Activated T-helper 17 cell treated with anti-CD3 and anti-CD28 coated beads, Interleukin-2, amount 50 U/mL, for 72 hours (primary cell): ENCODE results near the gene HIC2. TPM values are rescaled to one million over a fixed set of nuclear protein-coding genes. Genes with fewer than 3 reads are reported as not detected.
"Not testable (repeated sequence)": the region's sequence is repeated elsewhere in the genome, so short reads cannot be mapped to it uniquely, and the experiment has no call there.

Source experiments
- ATAC-seq: fragments of 150-1000 bp; cut with Tn5 transposase; replicated peaks from 2 replicates; pipeline ENCODE4 v1.10.0; 2021; ENCODE audit warnings: mild to moderate bottlenecking, moderate library complexity
- H3K27ac Mint-ChIP-seq: one replicate; pipeline ENCODE4 v1.8.0; 2022; ENCODE audit warnings: mixed read lengths
- H3K27me3 Mint-ChIP-seq: one replicate; pipeline ENCODE4 v1.8.0; 2022; ENCODE audit warnings: mixed read lengths
- H3K36me3 Mint-ChIP-seq: one replicate; pipeline ENCODE4 v1.8.0; 2022; ENCODE audit warnings: low read depth, mild to moderate bottlenecking, mixed read lengths
- H3K4me1 Mint-ChIP-seq: one replicate; pipeline ENCODE4 v1.8.0; 2022; ENCODE audit warnings: mixed read lengths
- H3K4me3 Mint-ChIP-seq: one replicate; pipeline ENCODE4 v1.8.0; 2022; ENCODE audit warnings: mild to moderate bottlenecking, mixed read lengths
- H3K9me3 Mint-ChIP-seq: one replicate; pipeline ENCODE4 v1.8.0; 2022; ENCODE audit warnings: mixed read lengths
- total RNA-seq, 2 donors: library from RNA; stranded (reverse); gene quantifications; one replicate each; pipeline ENCODE4 v1.2.3, GENCODE V29; 2022

The HIC2 gene
- total RNA-seq, 2 donors from 2014 or later, result 4.8 to 6.2 TPM

DNA sequence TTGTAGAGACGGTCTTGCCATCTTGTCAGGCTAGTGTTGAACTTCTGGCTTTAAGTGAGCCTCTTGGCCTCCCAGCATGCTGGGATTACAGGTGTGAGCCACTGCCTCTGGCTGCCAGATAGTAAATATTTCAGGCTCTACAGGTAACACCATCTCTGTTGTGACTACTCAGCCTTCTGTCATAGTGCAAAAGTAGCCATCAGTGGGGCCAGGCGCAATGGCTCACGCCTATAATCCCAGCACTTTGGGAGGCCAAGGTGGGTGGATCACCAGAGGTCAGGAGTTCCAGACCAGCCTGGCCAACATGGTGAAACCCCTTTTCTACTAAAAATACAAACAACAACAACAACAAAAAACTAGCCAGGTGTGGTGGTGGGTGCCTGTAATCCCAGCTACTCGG, 35.5 kb downstream of the HIC2 start:
- not testable (repeated sequence) for H3K27me3 Mint-ChIP-seq, H3K9me3 Mint-ChIP-seq, ATAC-seq, H3K4me1 Mint-ChIP-seq, H3K36me3 Mint-ChIP-seq, H3K27ac Mint-ChIP-seq, H3K4me3 Mint-ChIP-seq

DNA sequence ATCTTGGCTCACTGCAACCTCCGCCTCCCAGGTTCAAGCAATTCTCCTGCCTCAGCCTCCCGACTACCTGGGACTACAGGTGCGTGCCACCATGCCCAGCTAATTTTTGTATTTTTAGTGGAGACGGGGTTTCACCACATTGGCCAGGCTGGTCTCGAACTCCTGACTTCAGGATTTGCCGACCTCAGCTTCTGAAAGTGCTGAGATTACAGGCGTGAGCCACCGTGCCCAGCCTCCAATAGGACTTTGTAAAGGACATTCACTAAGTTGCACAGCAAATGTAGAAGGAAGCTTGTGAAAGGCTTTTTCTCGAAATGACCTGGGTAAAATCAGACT, 37.8 kb downstream of the HIC2 start:
- H3K4me3 Mint-ChIP-seq, H3K4me1 Mint-ChIP-seq, H3K36me3 Mint-ChIP-seq, H3K27me3 Mint-ChIP-seq, H3K9me3 Mint-ChIP-seq, ATAC-seq, H3K27ac Mint-ChIP-seq: not testable (repeated sequence)

DNA sequence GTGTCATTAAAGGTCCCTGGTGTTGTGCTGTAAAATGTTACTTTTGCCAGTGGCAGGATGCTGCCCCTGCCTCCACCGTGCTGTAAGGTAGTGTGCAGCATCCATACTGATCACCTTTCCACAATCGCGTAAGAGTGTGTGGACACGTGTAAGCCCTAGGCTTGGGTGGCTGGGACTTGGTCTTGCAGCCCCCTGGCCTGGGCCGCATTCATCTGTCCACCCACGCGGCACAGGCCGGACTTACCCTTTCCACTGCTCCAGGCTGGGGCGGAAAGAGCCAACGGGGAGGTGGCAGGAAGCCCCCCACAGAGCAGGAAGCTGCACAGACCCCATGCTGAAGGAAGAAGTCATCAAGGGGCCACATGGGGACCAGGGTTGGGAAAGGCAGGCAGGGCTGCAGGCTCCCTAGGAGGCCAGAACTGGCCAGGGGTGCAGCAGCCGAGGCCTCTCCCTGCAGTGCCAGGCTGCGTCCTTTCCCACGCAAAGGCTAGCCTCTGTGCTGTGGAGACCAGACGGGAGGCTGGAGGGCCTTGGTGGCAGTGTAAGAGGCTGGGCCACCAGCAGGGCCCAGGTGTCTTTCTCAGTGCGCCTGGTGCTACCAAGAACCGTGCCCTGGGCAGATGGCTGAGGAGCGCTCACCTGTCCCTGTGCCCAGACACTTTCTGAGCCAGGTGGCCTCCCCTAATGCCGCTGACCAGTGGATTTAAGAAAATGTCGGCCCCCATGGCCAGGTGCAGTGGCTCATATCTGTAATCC, 38.3 kb downstream of the HIC2 start:
- Mint-ChIP-seq H3K9me3 (no peaks in the 10 kb centered on the region), H3K4me3 (no peak overlapping the region), H3K27ac (no peak overlapping the region), H3K27me3 (no peaks in the 10 kb centered on the region), H3K4me1 (no peaks in the 10 kb centered on the region), H3K36me3 (no peaks in the 10 kb centered on the region)
- no peak for ATAC-seq

DNA sequence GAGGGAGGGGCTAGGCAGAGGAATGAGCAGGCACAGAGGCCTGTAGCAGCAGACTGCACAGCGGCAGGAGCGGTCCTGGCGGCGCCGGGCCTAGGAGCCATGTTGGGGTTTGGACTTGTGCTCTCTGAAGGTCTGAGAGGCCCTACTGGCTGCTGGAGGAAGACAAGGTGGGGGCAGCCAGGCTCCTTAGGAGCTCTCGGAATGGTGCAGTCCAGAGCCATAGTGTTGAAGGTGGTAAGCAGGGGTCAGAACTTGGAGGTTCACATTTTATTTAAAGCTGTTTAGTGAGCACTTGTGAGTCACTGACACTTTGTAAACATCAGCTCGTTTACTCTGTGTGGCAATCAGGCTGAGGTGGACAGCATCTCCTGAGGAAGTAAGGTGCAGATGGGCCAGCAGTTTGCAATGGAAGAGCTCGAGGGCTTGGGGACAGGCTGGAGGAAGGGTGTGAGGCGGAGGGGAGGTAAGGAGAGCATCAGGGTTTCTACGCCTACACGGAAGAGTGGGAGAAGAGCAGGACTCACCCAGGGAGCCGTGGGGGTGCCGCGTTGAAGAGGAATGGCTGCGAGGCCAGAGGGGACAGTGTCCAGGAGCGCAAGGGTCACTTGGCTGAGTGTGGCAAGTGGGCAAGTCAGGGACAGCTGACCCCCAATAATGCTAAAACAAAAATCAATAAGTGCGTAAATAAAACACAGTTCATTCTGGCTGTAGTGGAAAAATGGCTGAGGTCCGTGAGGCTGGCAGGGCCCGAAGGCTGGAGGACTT, 40.0 kb downstream of the HIC2 start:
- no peak for ATAC-seq
- no peak overlapping the region for H3K4me3 Mint-ChIP-seq
- H3K4me1 Mint-ChIP-seq, result no peaks in the 10 kb centered on the region
- H3K27me3 Mint-ChIP-seq, result no peaks in the 10 kb centered on the region
- peak overlapping the region; percentile 20 for H3K27ac Mint-ChIP-seq
- H3K9me3 Mint-ChIP-seq, result no peaks in the 10 kb centered on the region
- no peaks in the 10 kb centered on the region for H3K36me3 Mint-ChIP-seq

DNA sequence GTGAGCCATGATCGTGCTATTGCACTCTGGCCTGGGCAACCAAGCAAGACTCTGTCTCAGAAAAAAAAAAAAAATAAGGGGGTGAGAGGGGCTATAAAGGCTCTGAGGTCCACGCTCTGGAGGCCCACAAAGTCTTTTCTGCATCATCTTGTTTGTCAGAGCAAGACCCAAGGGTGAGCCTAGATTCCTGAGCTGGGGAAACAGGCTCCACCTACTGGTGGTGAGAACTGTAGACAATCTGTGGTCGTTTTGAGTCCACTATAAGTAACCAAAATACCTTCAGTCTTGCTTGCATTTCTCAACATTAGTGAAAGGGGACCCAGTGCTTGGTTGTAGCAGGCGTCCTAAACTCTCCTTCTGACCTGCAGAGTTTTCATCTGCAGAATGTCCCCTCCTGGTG, 45.5 kb downstream of the HIC2 start:
- peak; percentile 25 for ATAC-seq
- H3K4me3 Mint-ChIP-seq, H3K27ac Mint-ChIP-seq, H3K27me3 Mint-ChIP-seq, H3K9me3 Mint-ChIP-seq, H3K36me3 Mint-ChIP-seq, H3K4me1 Mint-ChIP-seq: not testable (repeated sequence)

DNA sequence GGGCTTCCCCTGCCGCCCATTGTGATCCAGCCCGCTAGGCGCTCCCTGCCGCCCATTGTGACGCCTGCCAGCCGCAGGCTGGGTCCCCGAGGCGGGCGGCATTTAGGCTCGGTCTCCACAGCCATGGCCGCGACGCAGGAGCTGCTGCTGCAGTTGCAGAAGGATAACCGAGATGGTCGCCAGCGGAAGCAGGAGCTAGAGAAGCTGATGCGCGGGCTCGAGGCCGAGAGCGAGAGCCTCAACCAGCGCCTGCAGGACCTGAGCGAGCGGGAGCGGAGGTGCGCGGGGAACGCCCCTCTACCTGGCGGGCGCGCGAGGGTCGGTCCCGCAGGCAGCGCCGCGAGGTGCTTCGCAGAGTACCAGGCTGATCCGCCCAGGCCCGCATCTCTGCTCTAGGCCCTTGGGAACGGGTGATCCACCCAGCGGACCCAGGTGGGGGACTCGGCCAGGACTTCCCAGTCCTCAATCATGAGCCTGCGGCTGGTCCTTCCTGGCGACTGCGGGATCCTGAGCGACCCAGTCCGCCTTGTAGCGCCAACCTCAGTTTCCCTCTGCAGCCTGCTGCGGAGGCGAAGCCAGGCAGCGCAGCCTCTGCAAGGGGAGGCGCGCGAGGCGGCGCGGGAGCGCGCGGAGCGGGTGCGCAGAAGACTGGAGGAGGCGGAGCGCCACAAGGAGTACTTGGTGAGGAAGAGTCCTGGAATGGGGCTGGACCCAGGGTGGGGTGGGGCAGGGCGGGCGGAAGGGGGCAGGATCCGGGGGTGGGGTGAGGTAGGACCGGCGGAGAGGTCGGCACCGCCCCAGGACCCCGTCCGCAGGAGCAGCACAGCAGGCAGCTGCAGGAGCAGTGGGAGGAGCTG, 50.4 kb downstream of the HIC2 start, which contains the start of gene TMEM191C:
Gene TMEM191C (plus strand): TSS at position 51 of the 857 bp plus-strand sequence. CDS start 73 bp downstream, at position 124.
- H3K36me3 Mint-ChIP-seq, H3K4me1 Mint-ChIP-seq, H3K27me3 Mint-ChIP-seq, H3K9me3 Mint-ChIP-seq: not testable (repeated sequence)
- Mint-ChIP-seq H3K4me3 (peak within 1 kb of the TSS; percentile 80), H3K27ac (peak within 1 kb of the TSS; percentile 85)
- ATAC-seq, result peak; percentile 16

DNA sequence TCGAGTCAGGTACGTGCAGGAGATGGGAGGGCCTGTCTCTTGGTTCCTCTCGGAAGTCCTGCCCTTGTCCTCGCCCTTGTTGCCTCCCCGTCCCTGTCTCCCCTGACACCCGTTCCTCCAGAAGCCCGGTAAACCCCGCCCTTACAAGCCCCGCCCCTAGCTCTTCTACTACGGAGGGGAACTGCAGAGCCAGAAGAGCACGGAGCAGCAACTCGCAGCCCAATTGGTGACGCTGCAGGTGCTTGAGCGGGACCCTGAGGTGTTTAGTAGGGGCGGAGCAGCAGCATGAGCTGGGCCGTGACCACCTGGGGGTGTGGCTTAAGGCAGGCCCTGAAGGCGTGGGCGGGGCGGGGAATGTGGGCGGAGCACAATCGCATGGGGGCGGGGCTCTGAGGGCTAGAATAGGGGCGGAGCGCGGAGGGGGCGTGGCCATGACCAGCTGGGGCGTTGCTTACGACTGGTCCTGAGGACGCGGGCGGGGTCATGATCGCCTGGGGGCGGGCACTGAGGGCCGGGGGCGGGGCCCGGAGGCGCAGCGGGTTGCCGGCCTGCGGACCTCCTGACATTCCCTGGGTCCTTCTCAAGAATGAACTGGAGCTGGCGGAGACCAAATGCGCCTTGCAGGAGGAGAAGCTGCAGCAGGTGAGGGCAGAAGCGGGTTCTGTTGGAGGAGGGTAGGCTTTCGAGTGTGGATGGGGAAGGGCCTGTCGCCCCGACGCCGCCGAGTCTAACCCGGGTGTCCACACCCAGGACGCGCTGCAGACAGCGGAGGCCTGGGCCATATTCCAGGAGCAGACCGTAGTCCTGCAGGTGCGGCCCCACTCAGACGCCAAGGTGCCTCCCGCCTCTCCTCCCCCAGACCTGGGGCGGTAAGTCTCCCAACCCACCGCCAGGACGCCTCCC, 51.3 kb downstream of the HIC2 start:
- not testable (repeated sequence) for H3K27me3 Mint-ChIP-seq, H3K36me3 Mint-ChIP-seq, H3K4me1 Mint-ChIP-seq, H3K9me3 Mint-ChIP-seq
- peak overlapping the region; percentile 85 for H3K27ac Mint-ChIP-seq
- H3K4me3 Mint-ChIP-seq, result peak overlapping the region; percentile 80
- peak; percentile 86 for ATAC-seq

DNA sequence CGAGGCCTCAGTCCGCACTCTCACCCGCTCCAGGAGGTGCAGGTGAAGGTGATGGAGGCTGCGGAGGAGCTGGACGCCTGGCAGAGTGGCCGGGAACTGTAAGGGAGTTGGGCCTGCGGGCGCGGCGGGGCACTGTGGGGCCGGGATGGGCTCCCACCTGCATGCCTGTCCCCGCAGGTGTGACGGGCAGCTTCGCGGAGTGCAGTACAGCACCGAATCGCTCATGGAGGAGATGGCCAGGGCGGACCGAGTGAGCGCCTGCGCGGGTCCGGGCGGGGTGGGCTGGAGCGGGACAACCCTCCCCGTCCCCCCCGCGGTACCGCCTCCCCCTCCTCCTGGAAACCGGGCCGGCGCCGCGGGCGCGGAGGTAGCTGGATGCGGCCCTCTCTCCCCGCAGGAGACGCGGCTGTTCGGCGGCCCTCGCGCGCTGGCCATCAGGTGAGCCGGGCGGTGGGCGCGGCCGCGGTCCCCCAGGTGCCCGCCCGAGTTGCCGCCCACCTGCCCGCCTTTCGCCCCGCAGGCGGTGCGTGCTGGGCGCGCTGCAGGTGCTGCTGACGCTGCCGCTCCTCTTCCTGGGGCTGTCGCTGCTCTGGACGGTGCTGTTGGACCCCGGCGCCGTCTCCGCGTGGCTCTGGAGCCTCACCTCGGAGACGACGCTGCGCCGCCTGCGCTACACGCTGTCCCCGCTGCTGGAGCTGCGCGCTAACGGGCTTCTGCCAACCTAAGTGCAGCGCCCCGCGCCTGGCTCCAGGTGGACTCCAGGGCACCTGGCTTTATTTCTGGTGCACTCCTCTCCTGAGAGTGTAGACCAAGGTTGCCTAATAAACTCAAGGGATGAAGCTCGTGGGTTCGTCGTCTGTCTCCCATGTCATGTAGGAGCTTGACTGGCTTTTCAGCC, 52.2 kb downstream of the HIC2 start:
- H3K4me1 Mint-ChIP-seq, H3K27ac Mint-ChIP-seq, H3K27me3 Mint-ChIP-seq, H3K4me3 Mint-ChIP-seq, H3K36me3 Mint-ChIP-seq, H3K9me3 Mint-ChIP-seq: not testable (repeated sequence)
- ATAC-seq, result peak; percentile 1

DNA sequence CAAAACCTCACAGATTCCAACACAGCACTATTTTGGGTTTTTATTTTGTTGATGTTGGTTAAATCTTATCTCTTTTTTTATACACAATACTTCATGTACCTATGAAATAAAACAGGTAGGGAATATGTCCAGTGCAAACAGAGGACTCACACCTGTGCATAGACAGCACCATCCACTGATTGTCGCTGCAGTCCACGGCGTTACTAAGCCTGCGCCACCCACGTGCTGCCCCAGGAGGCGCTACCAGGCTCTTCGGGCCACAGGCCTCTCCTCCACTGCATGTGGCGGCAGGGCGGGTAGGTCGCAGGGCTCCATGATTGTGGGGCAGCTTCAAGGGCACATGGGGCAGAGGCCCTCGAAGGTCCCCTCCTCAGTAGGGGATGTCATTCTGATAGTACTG, 55.8 kb downstream of the HIC2 start:
- not testable (repeated sequence) for H3K27ac Mint-ChIP-seq, H3K4me3 Mint-ChIP-seq, H3K36me3 Mint-ChIP-seq, H3K4me1 Mint-ChIP-seq, H3K27me3 Mint-ChIP-seq, H3K9me3 Mint-ChIP-seq, ATAC-seq

DNA sequence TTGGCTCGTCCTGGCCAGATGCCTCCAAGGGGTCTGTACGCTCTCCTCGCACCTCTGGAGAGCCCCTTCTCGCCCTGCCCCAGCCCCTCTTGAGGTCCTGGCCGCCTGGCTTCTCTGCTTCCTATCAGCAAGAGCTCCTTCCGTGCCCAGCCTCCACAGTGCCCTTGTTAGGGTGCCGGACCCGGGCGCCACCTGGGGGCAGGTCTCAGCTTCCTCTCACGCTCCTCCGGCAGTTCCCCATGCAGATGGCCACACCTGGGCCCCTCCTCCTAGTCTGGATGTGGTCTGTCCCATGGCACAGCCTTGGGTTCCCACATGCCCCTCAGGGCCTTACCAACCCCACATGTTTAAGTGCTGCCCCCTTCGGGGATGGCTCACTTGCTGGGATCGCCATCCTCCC, 56.5 kb downstream of the HIC2 start:
- H3K4me3 Mint-ChIP-seq, H3K4me1 Mint-ChIP-seq, H3K36me3 Mint-ChIP-seq, H3K27me3 Mint-ChIP-seq, ATAC-seq, H3K27ac Mint-ChIP-seq, H3K9me3 Mint-ChIP-seq: not testable (repeated sequence)

DNA sequence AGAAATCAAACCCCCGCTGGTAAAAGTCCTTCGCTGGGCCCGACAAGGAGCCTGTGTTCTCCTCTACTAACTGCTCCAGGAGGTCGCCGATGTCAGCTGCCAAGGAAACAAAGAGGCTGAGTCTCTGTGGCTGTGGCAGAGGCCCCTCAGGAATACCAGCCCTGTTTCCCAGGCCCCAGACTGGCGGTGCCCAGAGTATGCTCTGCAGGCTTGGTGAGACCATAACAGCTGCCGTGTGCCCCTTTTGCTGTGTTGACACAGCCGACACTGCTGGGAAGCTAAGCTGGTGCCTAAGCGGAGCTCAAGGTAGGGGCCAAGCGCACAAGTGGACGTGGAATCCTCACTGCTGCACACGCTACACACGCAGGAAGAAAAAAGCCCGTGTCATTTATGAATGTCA, 66.9 kb downstream of the HIC2 start:
- H3K27me3 Mint-ChIP-seq, H3K4me3 Mint-ChIP-seq, H3K9me3 Mint-ChIP-seq, H3K36me3 Mint-ChIP-seq, ATAC-seq, H3K27ac Mint-ChIP-seq, H3K4me1 Mint-ChIP-seq: not testable (repeated sequence)

DNA sequence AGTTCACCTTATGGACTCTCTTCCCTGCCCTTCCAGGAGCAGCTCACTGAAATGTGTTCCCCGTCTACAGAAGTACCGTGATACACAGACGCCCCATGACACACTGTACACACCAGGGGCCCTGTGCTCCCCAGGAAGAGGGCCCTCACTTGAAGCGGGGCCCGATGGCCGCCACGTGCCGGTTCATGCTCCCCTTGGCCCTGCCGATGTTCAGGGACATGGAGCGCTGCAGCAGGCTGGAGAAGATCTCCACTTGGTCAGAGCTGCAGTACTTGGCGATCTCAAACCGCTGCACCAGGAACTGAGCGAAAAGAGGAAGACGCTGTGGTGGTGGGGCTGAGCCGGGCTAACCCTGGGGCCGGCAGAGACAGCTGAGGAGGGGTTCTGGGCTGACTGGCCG, 70.6 kb downstream of the HIC2 start:
- H3K4me3 Mint-ChIP-seq, H3K9me3 Mint-ChIP-seq, H3K4me1 Mint-ChIP-seq, H3K27me3 Mint-ChIP-seq, H3K27ac Mint-ChIP-seq, ATAC-seq, H3K36me3 Mint-ChIP-seq: not testable (repeated sequence)

DNA sequence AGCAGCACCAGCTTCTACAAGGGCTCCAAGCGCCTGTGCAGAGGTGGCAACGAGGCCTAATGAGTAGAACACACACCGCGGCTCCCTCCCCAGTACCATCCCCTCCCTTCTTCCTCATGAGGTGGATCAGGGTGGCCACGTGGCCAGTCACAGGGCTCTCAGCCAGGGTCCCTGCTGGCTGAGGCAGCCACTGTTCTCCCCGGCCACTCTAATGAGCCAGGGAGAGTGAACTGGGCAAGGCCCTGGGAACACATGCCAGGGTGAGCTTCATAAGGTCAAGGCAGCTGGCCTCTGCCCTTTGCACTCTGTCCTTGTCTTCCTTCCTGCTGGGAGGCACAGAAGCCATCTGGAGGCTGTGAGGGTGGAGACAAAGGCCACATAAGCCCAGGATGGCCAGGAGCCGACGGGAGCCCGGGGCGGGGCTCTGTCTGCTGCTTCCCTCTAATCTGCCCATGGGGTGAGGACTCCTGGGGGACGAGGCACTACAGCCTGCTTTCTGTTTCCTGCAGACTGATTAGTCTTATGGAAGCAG, 72.0 kb downstream of the HIC2 start:
- not testable (repeated sequence) for H3K27ac Mint-ChIP-seq, H3K4me1 Mint-ChIP-seq, H3K9me3 Mint-ChIP-seq, ATAC-seq, H3K4me3 Mint-ChIP-seq, H3K27me3 Mint-ChIP-seq, H3K36me3 Mint-ChIP-seq
